OCI-LY3 (cell line): ENCODE measurements around the gene TMEM106C.

Experiments used
- CTCF ChIP-seq: fragments of 200-600, 300-600 bp; sonication (generic); IDR thresholded peaks from 2 replicates; pipeline ENCODE4 v1.5.1; 2014; ENCODE audit warnings: antibody characterized with exemption, low read length, low read depth
- EZH2phosphoT487 ChIP-seq: fragments of 200-600 bp; shearing (Covaris generic); IDR thresholded peaks from 2 replicates; pipeline ENCODE4 v1.6.1; 2018; ENCODE audit warnings: antibody characterized with exemption, mixed run types, low read depth

GRCh38 chr12:47999816-48000215 is 36.4 kb downstream of the TMEM106C start:
- TF ChIP-seq CTCF = no peak
- no peak for TF ChIP-seq EZH2phosphoT487
